ENCODE measurements around the gene VSX1.

VSX1 gene

GRCh38 chr20:25057234-25058050, 24.5 kb downstream of the VSX1 start:
- TF ChIP-seq, protein P1, sequence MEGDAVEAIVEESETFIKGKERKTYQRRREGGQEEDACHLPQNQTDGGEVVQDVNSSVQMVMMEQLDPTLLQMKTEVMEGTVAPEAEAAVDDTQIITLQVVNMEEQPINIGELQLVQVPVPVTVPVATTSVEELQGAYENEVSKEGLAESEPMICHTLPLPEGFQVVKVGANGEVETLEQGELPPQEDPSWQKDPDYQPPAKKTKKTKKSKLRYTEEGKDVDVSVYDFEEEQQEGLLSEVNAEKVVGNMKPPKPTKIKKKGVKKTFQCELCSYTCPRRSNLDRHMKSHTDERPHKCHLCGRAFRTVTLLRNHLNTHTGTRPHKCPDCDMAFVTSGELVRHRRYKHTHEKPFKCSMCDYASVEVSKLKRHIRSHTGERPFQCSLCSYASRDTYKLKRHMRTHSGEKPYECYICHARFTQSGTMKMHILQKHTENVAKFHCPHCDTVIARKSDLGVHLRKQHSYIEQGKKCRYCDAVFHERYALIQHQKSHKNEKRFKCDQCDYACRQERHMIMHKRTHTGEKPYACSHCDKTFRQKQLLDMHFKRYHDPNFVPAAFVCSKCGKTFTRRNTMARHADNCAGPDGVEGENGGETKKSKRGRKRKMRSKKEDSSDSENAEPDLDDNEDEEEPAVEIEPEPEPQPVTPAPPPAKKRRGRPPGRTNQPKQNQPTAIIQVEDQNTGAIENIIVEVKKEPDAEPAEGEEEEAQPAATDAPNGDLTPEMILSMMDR (IDR thresholded peaks at IDR 0.05; ENCODE audit: insufficient read depth, low read depth, low read length, missing control alignments) = no peak
- peak overlapping the region; percentile 83 for H3K4me3 ChIP-seq (ENCODE audit: low read depth, low read length)
- peak; percentile 77 for DNase-seq (ENCODE audit: low read depth)

DNA sequence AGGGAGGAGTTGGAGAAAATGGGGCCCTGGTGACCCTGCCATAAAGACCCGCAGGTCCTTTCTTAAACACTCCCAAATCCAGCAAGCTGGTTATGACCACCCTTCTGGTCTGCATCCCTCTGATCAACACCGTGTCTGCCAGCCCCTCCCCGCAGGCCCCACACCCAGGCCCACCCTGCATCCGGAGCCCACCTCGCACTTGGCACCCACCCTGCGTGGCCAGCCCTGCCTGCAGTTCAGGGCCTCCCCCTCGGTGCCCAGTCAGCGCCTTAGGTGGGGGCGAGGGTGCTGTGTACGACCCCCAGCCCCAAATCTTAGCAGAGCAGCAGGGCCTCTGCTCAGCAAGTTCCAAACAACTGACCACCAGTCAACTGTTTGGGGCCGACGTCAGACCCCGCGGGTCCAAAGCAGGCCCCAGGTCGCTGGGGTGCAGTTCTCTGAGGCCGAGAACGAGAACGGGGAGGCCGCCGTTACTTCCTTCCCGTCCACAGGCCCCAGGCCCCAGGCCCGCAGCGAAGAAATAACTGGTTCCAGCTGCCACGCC, 25.2 kb downstream of the VSX1 start:
- TF ChIP-seq, protein P1 (IDR thresholded peaks at IDR 0.05; ENCODE audit: insufficient read depth, low read depth, low read length, missing control alignments) = no peak
- no peak for DNase-seq (ENCODE audit: low read depth)
- H3K4me3 ChIP-seq (ENCODE audit: low read depth, low read length) = peak overlapping the region; percentile 83

GRCh38 chr20:25055711-25056495, 26.0 kb downstream of the VSX1 start:
- no peak for DNase-seq (ENCODE audit: low read depth)
- TF ChIP-seq, protein P1 (IDR thresholded peaks at IDR 0.05; ENCODE audit: insufficient read depth, low read depth, low read length, missing control alignments) = no peak
- H3K4me3 ChIP-seq (ENCODE audit: low read depth, low read length) = peak overlapping the region; percentile 83; the same call in 1 of the 2 replicates

- DNase-seq (ENCODE audit: low read depth) = no peak
- TF ChIP-seq, protein P1 (IDR thresholded peaks at IDR 0.05; ENCODE audit: insufficient read depth, low read depth, low read length, missing control alignments) = no peak
- H3K4me3 ChIP-seq (ENCODE audit: low read depth, low read length) = no peak overlapping the region
Measured at GRCh38 chr20:25054995-25055629, 26.8 kb downstream of the VSX1 start.

GRCh38 chr20:25054096-25054820, 27.7 kb downstream of the VSX1 start:
- DNase-seq (ENCODE audit: low read depth) = no peak
- TF ChIP-seq, protein P1 (IDR thresholded peaks at IDR 0.05; ENCODE audit: insufficient read depth, low read depth, low read length, missing control alignments) = no peak
- H3K4me3 ChIP-seq (ENCODE audit: low read depth, low read length) = no peak overlapping the region

Measured in GM12865 (cell line).